Measurements from ENCODE around the gene PHRF1.

PHRF1 gene

GRCh38 chr11:537622-538430 is 38.4 kb upstream of the PHRF1 start:
- no peak for DNase-seq

- DNase-seq, result no peak
Observed at GRCh38 chr11:538431-539051, 37.7 kb upstream of the PHRF1 start.

GRCh38 chr11:539971-540481 is 36.2 kb upstream of the PHRF1 start:
- no peak for DNase-seq

- DNase-seq, result no peak
Observed at GRCh38 chr11:540583-541432, 35.5 kb upstream of the PHRF1 start.

GRCh38 chr11:541433-541885 is 34.8 kb upstream of the PHRF1 start:
- no peak for DNase-seq

GRCh38 chr11:544817-545166 is 31.5 kb upstream of the PHRF1 start:
- no peak for DNase-seq

DNA sequence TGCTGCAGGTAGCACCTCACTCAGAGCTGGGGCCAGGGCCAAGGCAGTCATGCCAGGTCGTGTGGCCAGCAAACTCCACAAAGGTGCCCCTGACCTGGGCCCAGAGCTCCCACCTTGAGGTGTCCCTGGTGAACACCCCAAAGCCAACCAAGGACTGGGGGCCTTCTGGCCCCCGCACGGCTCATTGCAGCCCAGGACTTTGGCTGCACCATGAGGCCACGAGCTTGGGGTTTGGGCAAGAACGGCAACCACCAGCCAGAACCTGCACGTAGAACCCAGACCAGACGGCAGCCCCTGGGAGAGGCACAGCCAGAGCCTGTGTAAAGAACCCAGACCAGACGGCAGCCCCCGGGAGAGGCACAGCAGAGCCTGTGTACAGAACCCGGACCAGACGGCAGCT is 31.1 kb upstream of the PHRF1 start:
- no peak for DNase-seq

DNA sequence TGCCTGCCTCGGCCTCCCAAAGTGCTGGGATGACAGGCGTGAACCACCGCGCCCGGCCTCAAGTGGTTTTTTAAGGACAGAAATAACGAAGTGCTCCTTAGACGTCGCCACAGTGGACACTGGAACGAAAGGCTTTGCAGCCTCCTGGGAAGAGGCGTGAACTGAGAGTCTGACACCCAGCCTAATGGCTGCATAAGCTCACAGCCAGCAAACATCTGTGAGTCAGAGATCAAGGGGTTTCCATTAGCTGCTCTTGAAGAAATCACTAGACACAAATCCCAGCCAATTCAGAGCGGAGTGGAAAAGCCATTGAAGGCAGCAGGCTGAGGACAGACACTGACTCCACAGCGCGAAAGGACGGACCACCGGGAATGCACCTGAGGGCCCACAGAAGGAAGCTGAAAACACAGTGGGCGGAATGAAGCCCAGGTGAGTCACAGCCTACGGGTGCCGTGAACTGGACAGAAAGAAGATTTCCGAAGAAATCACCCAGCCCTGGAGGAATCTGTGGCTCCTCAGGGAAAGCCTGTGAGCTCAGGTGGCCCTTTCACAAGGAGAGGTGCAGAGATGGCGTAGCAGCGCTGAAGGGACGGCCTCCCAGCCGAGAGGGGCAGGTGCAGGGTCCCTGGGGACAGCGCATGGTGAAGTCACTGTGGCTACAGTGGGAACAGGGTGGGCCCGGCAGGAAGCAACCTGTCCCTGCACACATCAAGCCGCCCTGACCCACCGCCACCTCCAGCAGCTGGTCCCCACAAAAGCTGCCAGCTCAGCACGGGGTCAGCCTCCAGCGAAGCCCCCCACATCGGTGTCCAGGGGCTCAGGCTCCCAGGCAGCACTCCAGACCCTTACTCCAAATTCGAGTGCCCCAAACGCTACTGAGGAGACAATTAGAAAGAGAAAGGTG is 27.3 kb upstream of the PHRF1 start:
- no peak for DNase-seq

DNA sequence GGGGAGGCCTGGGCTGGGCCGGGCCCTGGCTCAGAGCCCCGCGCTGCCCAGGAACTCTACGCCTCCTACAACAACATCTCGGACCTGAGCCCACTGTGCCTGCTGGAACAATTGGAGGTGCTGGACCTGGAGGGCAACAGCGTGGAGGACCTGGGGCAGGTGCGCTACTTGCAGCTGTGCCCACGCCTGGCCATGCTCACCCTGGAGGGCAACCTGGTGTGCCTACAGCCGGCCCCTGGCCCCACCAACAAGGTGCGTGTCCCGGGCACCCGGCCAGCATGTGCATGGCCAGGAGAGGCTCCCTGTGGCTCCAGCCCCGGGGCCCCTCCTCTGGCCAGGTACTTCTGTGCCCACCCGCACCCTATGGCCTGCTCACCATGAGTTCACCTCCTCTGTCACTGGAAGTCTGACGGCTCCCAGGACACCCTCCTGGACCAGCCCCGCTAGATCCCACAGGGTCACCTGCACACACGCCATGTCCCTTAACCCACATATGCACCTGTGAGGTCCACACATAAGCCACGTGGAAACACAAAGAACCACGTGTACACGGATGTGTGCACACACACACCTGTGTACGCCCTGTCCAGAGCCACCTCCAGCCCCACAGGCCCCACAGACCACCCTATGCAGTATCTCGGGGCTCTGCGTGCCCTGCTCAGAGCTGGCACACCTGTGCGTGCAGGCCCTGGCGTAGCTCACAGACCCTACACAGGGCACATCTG is 26.1 kb upstream of the PHRF1 start:
- no peak for DNase-seq

DNA sequence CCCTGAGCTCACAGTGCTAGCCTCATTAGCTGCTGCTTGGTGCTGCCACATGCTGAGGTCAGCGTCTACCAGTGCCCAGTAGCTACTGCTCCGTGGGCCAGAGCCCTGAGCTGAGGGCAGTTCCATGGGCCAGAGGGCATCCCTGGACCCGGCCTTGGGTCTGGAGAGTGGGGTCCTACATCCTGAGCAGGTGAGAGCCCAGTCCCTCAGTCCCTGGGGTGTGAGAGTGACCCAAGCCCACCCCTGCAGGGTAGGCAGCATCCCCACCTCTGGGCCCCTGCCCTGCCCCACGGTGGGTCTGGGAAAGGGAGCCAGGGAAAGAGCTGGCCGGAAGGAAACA is 25.6 kb upstream of the PHRF1 start:
- no peak for DNase-seq

DNA sequence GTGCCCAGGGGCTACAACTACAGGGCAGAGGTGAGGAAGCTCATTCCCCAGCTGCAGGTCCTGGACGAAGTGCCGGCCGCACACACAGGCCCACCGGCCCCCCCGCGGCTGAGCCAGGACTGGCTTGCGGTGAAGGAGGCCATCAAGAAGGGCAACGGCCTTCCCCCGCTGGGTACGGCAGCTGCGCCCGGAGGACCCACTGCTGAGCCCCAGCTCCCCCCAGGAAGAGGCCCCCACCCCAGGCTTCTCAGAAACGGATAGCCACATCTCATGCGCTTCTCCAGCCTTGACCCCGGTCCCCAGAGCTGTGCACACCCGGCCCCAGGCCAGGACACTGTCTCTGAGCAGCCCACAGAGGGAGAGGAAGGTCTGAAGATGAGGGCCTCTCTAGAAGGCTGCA is 25.1 kb upstream of the PHRF1 start:
- DNase-seq, result no peak

- no peak for DNase-seq
Observed at GRCh38 chr11:551596-551995, 24.7 kb upstream of the PHRF1 start.

DNA sequence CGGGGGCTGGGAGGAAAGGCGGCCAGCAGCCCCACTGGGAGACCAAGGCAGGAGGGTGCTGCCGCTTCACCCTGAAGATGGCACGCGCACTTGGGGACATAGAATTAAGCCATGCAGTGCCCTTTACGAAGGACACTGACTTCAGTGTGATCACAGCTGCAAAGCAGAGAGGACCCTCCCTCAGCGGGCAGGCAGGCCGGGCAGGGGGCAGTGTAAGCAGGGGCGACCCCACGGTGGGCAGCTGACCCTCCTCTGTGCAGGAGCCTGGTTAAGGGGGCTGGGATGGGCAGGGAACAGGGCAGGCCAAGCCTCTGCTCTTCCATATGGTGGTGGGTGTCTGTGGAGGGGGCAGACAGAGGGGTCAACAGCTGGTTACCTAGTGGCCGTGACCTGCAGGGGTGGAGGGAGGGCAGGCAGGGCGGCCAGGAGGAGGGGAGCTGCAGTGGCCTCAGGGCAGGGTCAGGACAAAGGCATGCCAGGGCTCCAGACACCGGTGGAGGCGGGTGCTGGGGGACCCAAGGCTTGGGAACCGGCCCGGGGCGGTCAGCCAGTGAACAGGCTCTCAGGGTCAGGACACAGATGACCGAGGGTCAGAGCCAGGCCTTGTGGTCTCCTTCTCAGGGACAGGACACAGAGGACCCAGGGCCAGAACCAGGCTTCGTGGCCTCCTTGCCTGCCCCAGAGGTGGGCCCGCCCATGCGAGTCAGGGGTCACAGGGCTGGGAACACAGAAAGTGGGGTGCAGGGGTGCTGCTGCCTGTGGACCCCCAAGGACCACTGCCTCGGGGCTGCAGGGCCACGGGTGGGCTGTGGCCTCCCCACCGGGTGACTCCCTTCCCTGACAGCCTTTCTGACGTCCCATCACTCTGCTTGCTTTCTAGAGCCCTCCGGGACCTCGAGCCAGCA is 22.9 kb upstream of the PHRF1 start:
- DNase-seq, result no peak

DNA sequence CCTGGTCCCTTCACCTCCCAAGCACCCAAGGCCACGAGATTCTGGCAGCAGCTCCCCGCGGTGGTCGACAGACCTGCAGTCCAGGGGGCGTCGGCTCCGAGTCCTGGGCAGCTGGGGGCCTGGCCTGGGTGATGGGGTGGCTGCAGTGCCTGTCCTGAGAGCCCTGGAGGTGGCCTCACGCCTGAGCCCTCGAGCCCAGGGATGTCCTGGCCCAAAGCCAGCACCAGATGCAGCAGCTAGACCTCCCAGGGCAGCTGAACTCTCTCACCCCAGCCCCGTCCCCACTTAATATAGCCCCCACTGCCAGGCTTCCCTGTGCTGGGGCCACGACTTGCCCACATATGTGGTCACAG is 22.3 kb upstream of the PHRF1 start:
- no peak for DNase-seq

DNA sequence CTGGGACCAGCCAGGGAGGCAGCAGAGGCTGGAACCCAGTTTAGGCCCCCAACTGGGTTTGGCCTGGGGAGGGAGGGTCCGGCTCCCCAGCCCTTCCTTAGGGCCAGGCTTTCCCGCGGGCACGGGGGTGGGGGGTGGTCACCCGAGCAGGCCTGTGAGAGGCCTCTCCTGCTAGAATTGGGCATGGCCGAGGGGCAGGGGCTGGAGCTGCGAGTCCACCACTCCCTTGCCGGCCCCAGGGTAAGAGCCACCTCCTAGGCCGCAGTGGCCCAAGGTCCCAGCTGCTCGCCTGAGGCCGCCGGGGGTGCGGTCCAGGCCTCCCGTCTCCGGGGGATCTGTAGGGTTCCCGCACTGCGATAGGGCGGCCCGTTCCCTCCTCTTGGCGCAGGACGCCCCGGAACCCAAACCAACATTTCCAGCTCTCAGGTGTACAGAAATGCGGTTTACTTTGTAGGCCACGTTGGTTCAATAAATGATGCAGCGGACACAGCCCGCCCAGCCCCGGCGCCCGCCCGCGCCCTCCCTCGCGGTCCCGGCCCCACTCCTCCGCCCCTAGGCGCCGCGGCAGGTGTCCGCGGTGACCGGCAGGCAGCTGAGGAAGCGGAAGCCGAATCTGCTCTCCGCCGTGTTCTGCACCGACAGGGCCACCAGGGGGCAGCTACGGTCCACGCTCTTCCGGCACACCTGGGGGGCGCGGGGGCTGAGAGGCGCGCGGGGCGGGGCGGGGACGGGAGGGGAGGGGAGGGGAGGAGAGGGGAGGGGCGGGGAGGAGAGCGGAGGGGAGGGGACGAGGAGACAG is 21.6 kb upstream of the PHRF1 start:
- no peak for DNase-seq

DNA sequence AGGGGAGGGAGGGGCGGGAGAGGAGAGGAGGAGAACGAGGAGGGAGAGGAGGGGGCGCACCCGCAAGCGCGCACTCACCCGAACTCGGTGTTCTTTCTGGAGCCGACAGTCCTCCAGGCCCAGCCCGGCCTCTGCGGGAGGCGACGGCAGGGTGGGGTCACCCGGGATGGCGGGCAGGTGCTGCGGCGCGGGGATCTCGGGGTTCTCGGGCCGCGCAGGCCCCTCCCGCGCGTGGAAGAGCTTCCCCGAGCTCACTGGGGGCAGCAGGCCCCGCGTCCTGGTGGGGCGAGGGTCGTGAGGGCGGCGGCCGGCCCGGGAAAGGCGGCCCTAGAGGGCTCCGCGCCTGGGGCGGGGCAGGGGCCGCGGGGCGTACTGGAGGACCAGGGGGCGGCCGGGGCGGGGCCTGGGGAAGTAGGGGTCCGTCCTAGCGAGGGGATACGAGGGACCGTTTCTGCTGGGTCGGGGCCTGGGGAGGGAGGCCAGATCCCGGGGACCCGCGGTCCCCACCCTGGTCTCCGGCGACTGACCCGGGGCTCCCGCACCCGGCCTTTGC is 21.0 kb upstream of the PHRF1 start:
- no peak for DNase-seq

DNA sequence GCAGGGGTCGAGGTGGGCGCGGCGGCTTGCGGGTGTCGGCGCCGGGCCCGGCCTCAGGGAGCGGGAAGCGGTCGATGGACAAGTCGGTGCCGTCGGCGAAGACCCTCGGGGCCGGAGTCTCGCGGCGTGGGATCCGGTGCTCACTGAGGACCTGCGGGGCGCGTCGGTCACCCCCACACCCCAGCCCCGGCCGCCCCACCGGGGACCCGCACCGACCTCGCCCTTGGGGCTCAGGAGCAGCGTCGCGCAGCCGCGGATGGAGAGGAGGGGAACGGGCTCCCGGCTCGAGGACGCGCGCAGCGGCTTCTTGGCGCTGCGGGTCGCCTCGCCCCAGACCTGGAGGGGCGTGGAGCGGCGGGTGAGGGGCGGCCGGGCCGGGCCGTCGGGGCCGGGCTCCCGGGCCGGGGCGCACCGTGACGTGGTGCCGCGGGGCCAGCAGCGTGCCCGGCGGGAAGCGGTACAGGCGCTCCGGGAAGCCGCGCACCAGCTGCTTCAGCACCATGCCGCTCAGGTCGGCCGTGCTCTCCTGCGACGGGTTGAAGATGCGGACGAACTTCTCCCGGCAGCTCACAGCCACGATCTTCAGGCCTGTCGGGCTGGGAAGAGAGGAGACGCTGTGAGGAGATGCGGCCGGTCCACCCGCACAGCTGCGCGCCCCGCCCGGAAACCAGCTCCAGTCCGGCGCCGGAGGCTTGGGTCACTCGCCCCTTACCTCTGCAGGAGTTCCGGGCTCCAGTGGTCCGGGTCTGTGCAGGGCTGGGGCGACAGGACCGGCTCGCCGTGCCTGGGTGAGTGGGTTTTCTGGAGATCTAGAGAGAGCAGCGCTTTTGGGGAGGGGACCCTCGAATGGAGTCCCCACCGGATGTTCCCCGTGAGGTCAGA is 20.2 kb upstream of the PHRF1 start:
- no peak for DNase-seq

- no peak for DNase-seq
Observed at GRCh38 chr11:556662-557256, 19.5 kb upstream of the PHRF1 start.
